ENCODE measurements around the gene FITM2.

The FITM2 gene

GRCh38 chr20:44271915-44272663, 38.9 kb downstream of the FITM2 start:
- CTCF ChIA-PET, result no interaction called here
- no peak for TF ChIP-seq CTCF (IDR thresholded peaks at IDR 0.05; ENCODE audit: insufficient read depth, low read length, missing control alignments)
- POLR2A ChIA-PET, result no interaction called here
- no peak for DNase-seq (ENCODE audit: low read depth, low spot score)
- no peak overlapping the region for H3K4me3 ChIP-seq (ENCODE audit: low read depth, low read length)

GRCh38 chr20:44268802-44269201, 42.2 kb downstream of the FITM2 start:
- POLR2A ChIA-PET, result no interaction called here
- TF ChIP-seq CTCF (IDR thresholded peaks at IDR 0.05; ENCODE audit: insufficient read depth, low read length, missing control alignments), result no peak
- DNase-seq (ENCODE audit: low read depth, low spot score), result no peak
- H3K4me3 ChIP-seq (ENCODE audit: low read depth, low read length), result no peak overlapping the region
- CTCF ChIA-PET, result no interaction called here

DNA sequence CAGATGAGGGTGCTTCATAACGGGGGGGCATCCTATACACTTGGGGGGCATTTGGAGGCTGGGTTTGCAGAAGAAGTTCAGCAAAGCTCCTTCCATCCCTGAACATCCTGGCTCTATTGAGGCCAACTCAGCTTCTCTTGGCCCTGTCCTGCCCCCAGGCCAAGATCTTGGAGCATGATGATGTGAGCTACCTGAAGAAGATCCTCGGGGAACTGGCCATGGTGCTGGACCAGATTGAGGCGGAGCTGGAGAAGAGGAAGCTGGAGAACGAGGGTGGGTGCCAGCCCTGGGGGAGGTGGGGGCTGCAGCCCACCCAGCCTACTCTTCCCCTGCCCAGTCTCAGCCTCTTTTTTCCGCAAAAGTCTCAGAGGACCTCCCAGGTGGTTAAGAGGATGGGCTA, 46.7 kb downstream of the FITM2 start:
- CTCF ChIA-PET, result interaction anchor here (1.4 kb wide), 1 partner anchor 11 kb away, joined by 5 read pairs; no protein-coding TSS in a partner anchor
- TF ChIP-seq CTCF (IDR thresholded peaks at IDR 0.05; ENCODE audit: insufficient read depth, low read length, missing control alignments), result no peak
- no peak for DNase-seq (ENCODE audit: low read depth, low spot score)
- POLR2A ChIA-PET, result no interaction called here
- H3K4me3 ChIP-seq (ENCODE audit: low read depth, low read length), result no peak overlapping the region

- H3K4me3 ChIP-seq (ENCODE audit: low read depth, low read length), result no peak overlapping the region
- ChIA-PET POLR2A (no interaction called here), CTCF (no interaction called here)
- no peak for DNase-seq (ENCODE audit: low read depth, low spot score)
- TF ChIP-seq CTCF (IDR thresholded peaks at IDR 0.05; ENCODE audit: insufficient read depth, low read length, missing control alignments), result no peak
These were observed 52.6 kb downstream of the FITM2 start for GRCh38 chr20:44258226-44258890.

- H3K4me3 ChIP-seq (ENCODE audit: low read depth, low read length), result no peak overlapping the region
- ChIA-PET POLR2A (no interaction called here), CTCF (no interaction called here)
- DNase-seq (ENCODE audit: low read depth, low spot score), result no peak
- TF ChIP-seq CTCF (IDR thresholded peaks at IDR 0.05; ENCODE audit: insufficient read depth, low read length, missing control alignments), result no peak
These were observed 54.0 kb downstream of the FITM2 start for GRCh38 chr20:44256961-44257360.

DNA sequence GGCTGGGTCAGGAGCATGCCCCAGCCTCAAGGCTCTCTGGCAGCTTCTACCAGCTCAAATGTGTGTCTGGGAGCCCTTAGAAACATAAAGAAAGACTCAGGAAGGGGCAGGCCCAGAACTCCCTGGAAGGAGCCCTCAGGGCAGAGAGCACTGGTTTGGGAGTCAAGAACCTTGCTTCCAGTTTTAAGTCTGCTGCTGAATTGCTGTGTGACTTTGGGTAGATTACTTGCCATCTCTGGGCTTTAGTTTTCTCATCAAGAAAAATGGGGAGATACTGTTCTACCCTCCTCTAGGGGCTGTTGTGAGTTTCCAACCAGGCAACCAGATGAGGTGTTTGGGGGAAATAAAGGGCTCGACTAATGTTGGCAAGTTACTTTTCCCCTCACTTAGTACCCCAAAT, 55.1 kb downstream of the FITM2 start:
- TF ChIP-seq CTCF (IDR thresholded peaks at IDR 0.05; ENCODE audit: insufficient read depth, low read length, missing control alignments), result no peak
- POLR2A ChIA-PET, result no interaction called here
- DNase-seq (ENCODE audit: low read depth, low spot score), result no peak
- CTCF ChIA-PET, result no interaction called here
- H3K4me3 ChIP-seq (ENCODE audit: low read depth, low read length), result no peak overlapping the region
